Daoy (cell line): ENCODE measurements around the gene PLK3. TPM values are rescaled to one million over a fixed set of nuclear protein-coding genes. Genes with fewer than 3 reads are reported as not detected.
"Not testable (repeated sequence)": the region's sequence is repeated elsewhere in the genome, so short reads cannot be mapped to it uniquely, and the experiment has no call there.

Source experiments
- DNase-seq: peaks from one replicate; pipeline ENCODE4 v3.0.0-alpha.2; 2015; ENCODE audit warnings: low read depth
- total RNA-seq: library from RNA; depleted of rRNA; stranded (reverse); fragments of >200 nt; shearing (Covaris generic); gene quantifications from 2 replicates; pipeline ENCODE4 v1.2.3, GENCODE V29; 2014; rRNA removed

The PLK3 gene
- total RNA-seq: 6.6 and 8.5 TPM in 2 replicates

GRCh38 chr1:44799770-44800584 lies at the start of gene PLK3:
TSS of gene PLK3 (plus strand) at chr1:44800377. CDS start at chr1:44800464, 87 bp downstream.
- peak; percentile 98 for DNase-seq

DNA sequence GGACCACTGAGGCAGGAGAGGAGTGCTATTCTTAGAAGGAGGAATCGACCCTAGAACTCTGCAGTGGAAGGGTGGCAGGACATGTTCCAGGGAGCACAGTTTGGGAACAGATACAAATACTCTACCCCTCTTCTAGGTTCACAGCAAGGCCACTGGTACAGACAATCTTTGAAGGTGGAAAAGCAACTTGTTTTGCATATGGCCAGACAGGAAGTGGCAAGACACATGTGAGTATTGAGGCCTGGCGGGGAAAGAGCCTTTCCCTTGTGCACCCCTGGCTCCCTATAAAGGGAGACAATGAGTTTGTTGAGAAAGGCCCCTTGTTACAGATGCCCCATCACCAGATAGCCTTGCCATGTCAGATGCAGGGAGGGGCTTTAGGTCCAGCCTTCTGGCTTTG lies 42.8 kb upstream of the PLK3 start:
- no peak for DNase-seq

GRCh38 chr1:44759077-44759476 lies 41.1 kb upstream of the PLK3 start:
- DNase-seq: no peak

DNA sequence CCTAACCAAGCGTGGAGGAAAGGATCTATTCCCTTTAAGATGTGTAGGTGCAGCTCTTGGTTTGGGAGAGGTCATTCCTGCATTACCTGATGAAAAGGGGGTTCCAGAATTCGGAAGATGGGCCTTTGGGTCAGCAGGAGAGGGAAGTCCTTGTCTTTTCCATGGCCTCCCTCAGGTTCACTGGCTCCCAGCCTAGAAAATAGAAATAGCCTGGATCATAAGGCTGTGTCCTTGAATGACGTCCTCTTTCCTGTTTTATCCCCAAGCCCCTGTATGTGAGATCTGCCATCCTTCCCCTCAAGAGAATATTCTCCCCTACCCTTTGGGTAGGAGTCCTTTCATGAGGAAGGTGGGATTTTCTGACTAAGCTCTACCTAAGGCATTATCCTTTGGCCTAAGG lies 39.3 kb upstream of the PLK3 start:
- no peak for DNase-seq

- not testable (repeated sequence) for DNase-seq
Measured at GRCh38 chr1:44766421-44766820, 33.8 kb upstream of the PLK3 start.

DNA sequence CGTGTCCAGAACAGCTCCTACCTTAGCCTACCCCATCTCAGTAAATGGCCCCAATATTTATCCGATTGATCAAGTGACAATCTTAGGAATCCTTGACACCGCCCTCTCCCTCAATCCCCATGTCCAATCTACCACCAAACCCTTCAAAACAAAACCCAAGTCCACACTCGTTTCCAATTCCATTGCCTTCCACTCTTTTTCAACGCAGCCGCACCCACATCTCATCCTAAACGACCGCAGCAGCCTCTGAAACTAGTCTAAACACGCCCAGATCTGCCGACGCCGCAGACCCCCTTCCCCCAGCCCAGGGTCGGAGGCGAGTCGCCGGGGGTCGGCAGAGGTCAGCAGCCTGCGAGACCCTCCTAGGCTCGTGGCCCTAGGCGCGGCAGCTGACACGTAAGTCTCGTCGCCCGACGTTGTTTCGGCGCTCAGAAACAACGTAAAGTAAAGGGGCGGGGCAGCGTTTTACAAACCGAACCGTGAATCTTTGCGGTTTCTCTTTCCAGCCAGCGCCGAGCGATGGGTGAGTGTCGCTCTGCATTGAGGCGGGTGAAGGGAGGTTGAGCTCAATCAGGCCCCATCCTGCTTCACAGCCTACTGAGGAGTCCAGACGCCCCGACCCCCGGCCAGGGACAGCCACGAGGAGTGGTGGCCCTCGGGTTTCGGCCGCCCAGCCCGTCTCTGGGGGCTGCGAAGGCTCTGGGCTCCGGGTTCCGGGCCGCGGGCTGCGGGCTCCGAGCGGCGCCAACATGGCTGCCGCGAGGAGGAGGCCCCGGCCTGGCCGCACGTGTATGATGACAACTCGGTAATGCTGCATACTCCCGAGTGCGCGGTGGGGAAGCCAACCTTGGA lies 24.9 kb upstream of the PLK3 start, which contains the start of gene RPS8:
RPS8 (plus strand) TSS at position 463 of the 852 bp plus-strand sequence; CDS start at position 520, 57 bp downstream.
- peak; percentile 96 for DNase-seq

- peak; percentile 29 for DNase-seq
Measured at GRCh38 chr1:44775930-44776729, 24.0 kb upstream of the PLK3 start.

GRCh38 chr1:44776730-44777068 lies 23.5 kb upstream of the PLK3 start:
- no peak for DNase-seq

DNA sequence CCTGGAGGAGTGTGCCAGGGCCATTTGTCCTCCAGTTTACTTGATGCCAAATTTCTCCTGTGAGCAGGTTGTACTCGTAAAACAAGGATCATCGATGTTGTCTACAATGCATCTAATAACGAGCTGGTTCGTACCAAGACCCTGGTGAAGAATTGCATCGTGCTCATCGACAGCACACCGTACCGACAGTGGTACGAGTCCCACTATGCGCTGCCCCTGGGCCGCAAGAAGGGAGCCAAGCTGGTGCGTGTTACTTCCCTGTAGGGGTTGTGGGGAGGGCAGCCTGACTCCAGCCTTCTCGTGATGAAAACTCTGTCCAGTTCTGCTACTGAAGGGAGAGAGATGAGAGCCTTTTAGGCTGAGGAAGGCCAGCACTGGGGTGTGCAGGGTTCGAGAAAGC lies 22.6 kb upstream of the PLK3 start:
- DNase-seq: no peak

DNA sequence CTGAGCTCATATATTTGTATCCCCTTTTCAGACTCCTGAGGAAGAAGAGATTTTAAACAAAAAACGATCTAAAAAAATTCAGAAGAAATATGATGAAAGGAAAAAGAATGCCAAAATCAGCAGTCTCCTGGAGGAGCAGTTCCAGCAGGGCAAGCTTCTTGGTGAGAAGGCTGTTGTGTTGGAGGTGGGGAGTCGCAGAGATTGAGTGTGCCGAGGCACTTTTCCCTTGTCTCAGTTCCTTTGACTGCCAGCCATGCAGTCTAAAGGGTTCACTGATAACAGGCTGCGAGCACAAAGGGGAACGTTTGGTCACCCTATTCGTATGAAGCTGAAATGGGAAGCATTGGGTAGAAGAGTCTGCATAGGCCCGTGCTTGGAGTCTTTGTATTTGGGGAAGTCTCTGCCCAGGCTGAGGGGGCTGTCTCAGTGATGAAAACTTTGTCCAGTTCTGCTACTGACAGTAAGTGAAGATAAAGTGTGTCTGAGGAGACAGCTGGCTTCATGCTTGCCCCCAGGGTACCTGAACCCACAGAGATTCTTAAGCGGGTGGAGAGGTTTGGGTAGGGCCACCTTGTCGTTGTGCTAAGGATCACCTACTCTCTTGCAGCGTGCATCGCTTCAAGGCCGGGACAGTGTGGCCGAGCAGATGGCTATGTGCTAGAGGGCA lies 22.1 kb upstream of the PLK3 start:
- no peak for DNase-seq

DNA sequence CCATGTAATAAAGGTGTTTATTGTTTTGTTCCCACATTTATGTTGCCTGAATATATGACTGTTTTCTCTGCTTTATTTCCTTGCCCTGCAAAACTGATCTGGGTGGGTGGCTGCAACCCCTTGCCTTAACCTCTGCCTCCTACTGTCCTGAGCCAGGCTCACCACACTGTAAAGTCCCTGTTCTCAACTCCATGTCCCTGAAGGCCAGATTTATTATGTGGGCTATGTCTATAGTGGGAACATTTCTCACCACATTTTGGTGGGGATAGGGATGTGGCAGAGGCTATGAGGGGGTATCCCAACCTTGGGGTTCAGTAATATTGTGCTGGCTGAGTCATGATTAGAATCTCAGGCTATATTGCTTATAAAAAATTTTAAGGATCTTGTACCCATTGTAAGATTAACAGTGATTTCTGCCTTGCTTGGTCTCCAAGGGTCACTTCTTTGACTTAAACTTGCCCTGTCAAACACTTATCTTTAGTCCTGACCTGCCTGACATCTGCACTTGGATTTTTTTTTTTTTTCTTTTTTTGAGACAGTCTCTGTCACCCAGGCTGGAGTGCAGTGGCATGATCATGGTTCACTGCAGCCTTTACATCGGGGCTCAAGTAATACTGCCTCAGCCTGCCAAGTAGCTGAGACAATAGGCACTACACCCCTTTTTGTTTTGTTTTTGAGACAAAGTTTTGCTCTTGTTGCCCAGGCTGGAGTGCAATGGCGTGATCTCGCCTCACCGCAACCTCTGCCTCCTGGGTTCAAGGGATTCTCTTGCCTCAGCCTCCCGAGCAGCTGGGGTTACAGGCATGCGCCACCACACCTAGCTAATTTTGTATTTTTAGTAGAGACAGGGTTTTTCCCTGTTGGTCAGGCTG lies 21.2 kb upstream of the PLK3 start:
- no peak for DNase-seq

GRCh38 chr1:44780583-44781121 lies 19.5 kb upstream of the PLK3 start:
- no peak for DNase-seq

GRCh38 chr1:44783697-44784093 lies 16.5 kb upstream of the PLK3 start:
- no peak for DNase-seq

DNA sequence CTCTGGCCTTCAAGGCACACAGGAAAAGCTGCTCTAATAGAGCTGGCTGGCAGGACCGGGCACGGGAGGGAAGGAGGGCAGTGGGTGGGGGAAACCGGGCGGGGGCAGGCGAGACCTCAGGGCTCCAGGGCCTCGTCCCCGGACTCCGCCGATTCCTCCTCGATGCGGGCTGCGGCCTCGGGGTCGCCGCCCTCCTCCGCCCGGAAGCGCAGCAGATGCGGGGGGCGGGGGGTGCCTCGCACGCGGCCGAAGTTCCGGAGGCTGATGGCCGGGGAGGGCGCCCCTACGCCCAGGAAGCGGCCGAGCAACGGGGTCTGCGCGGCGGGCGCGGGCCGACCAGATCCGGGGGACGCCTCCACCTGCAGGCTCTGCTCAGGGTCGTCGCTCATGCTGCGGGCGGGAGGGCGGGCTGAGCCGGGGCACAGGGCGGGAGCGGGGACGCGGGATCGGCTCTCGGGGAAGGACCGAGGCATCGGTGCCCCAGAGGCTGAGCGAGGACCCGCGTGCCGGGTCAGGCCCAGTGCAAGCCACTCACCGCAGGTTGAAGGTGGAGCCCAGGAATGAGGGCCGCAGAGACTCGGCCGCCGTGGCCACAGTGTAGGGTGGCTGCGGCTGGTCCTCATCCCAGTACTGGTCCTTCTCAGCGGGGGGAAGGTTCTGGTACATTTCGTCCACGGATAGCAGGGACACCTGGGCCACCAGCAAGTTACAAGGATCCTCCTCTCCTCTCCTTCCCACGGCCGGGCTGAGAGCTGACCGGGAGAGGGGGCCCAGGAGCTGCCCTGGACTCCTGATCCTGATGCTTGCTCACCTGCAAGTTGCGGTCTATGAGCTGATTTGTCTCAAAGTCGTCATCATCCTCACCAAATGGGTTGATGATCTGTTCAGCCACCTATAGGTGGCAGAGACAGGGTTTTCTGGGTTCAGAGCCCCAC lies 15.8 kb upstream of the PLK3 start:
- DNase-seq: no peak

GRCh38 chr1:44785029-44785380 lies 15.2 kb upstream of the PLK3 start:
- no peak for DNase-seq

DNA sequence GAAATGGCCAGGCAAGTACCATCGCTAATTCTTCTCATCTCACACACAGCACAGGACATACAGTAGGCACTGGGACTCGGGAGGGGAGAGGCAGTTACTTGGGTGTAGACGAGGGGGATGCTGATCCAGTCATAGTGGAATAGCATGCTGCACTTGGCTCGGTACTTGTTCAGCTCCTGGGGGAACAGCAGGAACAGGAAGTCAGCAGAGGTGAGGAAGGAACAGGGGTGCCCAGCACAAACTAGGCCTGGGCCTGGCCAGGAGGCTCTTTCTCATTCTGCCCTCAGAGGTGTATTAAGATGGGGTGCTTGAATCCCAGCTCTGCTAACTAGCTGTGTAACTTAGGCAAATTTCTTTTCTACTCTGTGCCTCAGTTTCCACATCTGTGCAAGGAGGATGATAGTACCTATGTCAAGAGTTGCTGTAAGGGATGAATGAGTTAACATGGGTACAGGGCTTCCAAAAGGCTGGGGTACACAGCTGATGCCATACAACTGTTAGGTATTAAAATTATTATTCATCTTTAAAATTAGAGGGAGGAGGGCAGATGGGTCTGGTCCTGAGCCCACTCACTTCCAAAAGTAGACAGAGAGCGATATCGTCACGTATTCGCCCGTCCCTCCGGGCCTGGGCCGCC lies 14.6 kb upstream of the PLK3 start:
- DNase-seq: no peak

- DNase-seq: peak; percentile 63
Measured at GRCh38 chr1:44786138-44786840, 13.9 kb upstream of the PLK3 start.

GRCh38 chr1:44786841-44787426 lies 13.2 kb upstream of the PLK3 start:
- no peak for DNase-seq
